ENCODE data around the gene NCOR1. TPM values are rescaled to one million over a fixed set of nuclear protein-coding genes. Genes with fewer than 3 reads are reported as not detected.

Gene NCOR1
- total RNA-seq, 1 donor from 2014 or later, result 86.0 TPM

Other genes starting within 250 kb of the NCOR1 start
- 16.0 and 16.9 TPM in 2 replicates for gene ZSWIM7, start 215.8 kb downstream of the NCOR1 start, total RNA-seq
- 59.8 and 61.9 TPM in 2 replicates for gene TTC19, start 215.7 kb downstream of the NCOR1 start, total RNA-seq
- 17.5 and 24.4 TPM in 2 replicates for gene PIGL, start 1.7 kb upstream of the NCOR1 start, total RNA-seq
- 91.3 and 144 TPM in 2 replicates for gene CENPV, start 137.9 kb upstream of the NCOR1 start, total RNA-seq
- 1,348 and 1,532 TPM in 2 replicates for gene UBB, start 165.6 kb upstream of the NCOR1 start, total RNA-seq
- gene TRPV2, start 200.0 kb upstream of the NCOR1 start, total RNA-seq, result 8.5 and 28.4 TPM in 2 replicates